ENCODE data around the gene KRTAP5-6.

GRCh38 chr11:1730059-1730629 lies 33.1 kb downstream of the KRTAP5-6 start:
- TF ChIP-seq CTCF (IDR thresholded peaks at IDR 0.05) (no peak), EZH2 (IDR thresholded peaks at IDR 0.05; ENCODE audit: borderline replicate concordance, insufficient read depth, low read depth, low read length, poor library complexity, severe bottlenecking) (no peak)

Data from B cell (primary cell).